Measurements from ENCODE around the gene TMEM139. TPM values are rescaled to one million over a fixed set of nuclear protein-coding genes. Genes with fewer than 3 reads are reported as not detected.
"Not testable (repeated sequence)": the region's sequence is repeated elsewhere in the genome, so short reads cannot be mapped to it uniquely, and the experiment has no call there.

Gene TMEM139
- total RNA-seq, 4 donors from 2014 or later, result 1.1 to 3.8 (median 1.6) TPM; not detected in 1

DNA sequence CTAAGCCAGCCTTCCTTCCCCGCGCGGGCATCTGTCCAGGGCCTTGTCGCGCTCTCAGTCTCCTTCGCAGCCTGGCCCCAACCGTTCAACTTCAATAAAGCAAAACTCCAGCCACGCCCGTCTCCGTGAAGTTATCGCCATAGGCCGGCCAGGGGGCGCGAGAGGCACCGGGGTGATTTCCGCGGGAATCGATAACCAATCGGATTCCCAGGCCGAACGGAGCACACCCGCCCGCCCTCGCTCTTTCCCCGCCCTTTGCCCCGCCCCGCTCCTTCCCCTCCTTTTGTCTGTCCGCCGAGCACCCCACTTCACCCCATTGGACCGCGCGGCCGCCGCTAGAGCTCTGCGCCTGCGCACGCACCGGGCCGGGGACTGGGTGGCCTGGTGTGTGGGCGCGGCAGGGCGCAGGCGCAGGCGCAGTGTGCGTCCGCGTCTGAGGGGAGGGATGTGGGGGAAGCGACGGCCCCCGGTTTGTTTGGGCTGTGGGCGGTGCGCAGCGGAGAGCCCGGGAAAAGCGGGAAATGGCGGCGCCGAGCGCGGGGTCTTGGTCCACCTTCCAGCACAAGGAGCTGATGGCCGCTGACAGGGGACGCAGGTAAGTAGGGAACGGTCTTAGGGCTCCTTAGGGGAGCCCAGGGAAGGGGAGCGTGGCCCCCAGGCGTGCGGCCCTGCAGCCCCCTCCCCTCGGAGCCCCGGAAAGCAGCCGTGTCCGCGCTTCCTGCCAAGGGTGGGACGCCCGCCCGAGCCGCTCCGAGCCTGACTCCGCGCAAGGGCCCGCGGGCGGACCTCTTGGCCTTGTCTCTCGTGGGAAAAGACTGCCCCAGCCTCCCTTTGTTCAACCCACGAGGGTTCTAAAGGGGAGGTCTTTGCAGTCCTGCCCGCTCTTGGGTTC is 3.4 kb downstream of the TMEM139 start, which contains the start of gene CASP2:
CASP2 (plus strand) TSS at position 417 of the 892 bp plus-strand sequence; CDS start at position 522, 105 bp downstream.
- DNase-seq (ENCODE audit: low spot score) (peak; percentile 88), ATAC-seq (ENCODE audit: low FRiP score) (peak; percentile 99)
- TF ChIP-seq, protein P1, sequence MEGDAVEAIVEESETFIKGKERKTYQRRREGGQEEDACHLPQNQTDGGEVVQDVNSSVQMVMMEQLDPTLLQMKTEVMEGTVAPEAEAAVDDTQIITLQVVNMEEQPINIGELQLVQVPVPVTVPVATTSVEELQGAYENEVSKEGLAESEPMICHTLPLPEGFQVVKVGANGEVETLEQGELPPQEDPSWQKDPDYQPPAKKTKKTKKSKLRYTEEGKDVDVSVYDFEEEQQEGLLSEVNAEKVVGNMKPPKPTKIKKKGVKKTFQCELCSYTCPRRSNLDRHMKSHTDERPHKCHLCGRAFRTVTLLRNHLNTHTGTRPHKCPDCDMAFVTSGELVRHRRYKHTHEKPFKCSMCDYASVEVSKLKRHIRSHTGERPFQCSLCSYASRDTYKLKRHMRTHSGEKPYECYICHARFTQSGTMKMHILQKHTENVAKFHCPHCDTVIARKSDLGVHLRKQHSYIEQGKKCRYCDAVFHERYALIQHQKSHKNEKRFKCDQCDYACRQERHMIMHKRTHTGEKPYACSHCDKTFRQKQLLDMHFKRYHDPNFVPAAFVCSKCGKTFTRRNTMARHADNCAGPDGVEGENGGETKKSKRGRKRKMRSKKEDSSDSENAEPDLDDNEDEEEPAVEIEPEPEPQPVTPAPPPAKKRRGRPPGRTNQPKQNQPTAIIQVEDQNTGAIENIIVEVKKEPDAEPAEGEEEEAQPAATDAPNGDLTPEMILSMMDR (IDR thresholded peaks at IDR 0.05), result no peak

DNA sequence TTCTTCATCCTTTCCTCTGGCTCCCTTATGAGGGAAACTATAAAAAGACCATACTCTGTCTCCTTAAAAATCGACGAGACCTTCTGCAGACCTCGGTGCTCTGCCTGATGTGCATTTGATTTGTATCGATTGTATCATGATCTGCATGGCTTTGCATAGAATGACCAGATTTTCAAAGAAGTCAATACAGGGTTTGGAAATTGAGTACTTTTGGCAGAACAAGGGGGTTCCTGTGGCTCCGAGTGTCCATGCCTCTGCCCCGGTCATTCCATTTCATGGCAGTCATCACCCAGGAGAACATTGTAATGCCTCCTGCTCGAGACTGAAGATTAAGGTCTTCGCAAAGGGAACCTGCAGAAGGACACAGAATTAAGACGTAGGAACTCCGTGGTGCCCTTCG is 4.1 kb downstream of the TMEM139 start:
- ATAC-seq (ENCODE audit: low FRiP score), result no peak
- no peak for DNase-seq (ENCODE audit: low spot score)
- TF ChIP-seq, protein P1 (IDR thresholded peaks at IDR 0.05), result no peak

DNA sequence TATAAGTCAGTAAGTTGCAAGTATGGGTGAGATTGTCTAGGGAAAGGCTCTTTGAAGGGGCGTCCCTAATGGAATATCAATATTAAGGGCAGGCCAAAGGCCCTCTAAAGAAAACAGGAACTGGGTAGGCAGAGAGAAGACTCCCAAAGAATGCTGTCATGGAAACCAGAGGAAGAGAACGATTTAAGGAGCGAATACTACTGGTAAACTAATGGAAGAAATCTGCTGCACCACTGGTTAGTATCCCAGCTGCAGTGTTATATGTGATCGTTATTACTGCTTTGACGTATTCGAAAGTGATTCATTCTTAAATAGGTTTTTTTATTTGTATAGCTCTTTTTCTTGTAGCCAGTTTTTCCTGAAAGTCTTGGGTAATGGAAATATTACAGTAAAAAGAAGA is 4.7 kb downstream of the TMEM139 start:
- DNase-seq (ENCODE audit: low spot score), result no peak
- ATAC-seq (ENCODE audit: low FRiP score), result no peak
- TF ChIP-seq, protein P1 (IDR thresholded peaks at IDR 0.05), result no peak

DNA sequence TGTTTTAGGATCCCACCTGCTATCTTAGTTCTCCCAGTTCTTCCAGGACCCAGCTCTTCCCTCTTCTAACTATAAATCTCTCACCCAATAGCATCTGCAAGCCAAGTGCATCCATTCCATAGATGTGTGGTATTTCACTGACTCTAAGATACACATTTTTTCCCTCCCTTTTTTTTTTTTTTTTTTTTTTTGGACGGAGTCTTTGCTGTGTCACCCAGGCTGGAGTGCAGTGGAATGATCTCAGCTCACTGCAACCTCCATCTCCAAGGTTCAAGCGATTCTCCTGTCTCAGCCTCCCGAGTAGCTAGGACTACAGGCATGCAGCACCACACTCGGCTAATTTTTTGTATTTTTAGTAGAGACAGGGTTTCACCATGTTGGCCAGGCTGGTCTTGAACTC is 5.1 kb downstream of the TMEM139 start:
- not testable (repeated sequence) for ATAC-seq (ENCODE audit: low FRiP score); DNase-seq (ENCODE audit: low spot score)

DNA sequence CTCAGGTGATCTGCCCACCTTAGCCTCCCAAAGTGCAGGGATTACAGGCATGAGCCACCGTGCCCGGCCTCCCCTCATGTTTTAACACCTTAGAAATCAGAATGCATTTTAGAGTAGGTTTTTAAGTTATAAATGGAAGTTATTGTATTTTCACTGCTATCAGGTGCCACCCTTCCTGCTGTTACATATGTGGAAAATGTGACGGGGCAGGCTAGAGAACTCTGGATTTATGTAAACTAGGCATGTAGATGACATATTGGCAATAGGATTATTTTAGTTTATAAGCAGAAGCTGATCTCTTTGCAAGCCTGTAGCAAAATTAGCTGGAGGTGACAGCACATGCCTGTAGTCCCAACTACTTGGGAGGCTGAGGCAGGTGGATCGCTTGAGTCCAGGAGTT is 5.5 kb downstream of the TMEM139 start:
- ATAC-seq (ENCODE audit: low FRiP score), result no peak
- DNase-seq (ENCODE audit: low spot score), result no peak
- TF ChIP-seq, protein P1 (IDR thresholded peaks at IDR 0.05), result no peak

DNA sequence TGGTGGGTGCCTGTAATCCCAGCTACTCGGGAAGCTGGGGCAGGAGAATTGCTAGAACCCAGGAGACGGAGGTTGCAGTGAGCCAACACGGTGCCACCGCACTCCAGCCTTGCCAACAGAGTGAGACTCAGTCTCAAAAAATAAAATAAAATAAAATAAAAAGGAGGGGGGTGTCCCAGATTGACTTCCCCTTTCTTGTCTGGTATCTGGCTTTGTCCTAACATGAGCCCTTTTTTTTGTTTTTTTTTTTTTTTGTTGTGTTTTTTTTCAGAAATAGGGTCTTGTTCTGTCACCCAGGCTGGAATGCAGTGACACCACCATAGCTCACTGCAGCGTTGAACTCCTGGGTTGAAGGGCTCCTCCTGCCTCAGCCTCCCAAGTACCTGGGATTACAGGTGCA is 8.1 kb downstream of the TMEM139 start:
- TF ChIP-seq, protein P1 (IDR thresholded peaks at IDR 0.05), result no peak
- no peak for DNase-seq (ENCODE audit: low spot score)
- no peak for ATAC-seq (ENCODE audit: low FRiP score)

DNA sequence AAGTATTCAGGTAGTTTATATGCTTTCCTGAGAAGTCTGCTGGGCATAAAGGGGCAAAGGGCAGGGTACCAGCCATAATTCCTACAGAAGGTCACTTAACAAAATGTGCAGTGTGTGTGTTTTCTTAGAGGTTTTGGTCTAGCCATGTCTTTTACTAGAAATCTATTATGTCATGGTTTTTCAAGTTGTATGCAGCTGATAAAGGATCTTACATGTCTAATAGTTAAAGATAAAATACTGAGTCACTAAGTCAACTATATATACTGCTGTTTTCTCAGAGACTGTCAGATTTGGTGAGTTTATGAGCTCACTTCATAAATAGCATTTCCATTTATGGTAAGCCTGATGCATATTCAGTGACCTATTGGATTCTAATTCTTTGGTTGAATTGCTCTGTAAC is 11.1 kb downstream of the TMEM139 start:
- no peak for DNase-seq (ENCODE audit: low spot score)
- ATAC-seq (ENCODE audit: low FRiP score), result no peak
- TF ChIP-seq, protein P1 (IDR thresholded peaks at IDR 0.05), result no peak
